GM23338 (cell line): ENCODE data around the gene CEACAM7. TPM values are rescaled to one million over a fixed set of nuclear protein-coding genes. Genes with fewer than 3 reads are reported as not detected.

Experiments used
- ATAC-seq: fragments of 200-7000 bp; cut with Tn5 transposase; 3 replicates; pipeline ENCODE4 v1.9.1; 2020
- DNase-seq: peaks from one replicate; pipeline ENCODE4 v3.0.0-alpha.2; 2015; ENCODE audit warnings: low spot score
- H2AFZ ChIP-seq: fragments of 200-600 bp; sonication (generic); 2 replicates; pipeline ENCODE4 v1.8.0; 2016; ENCODE audit warnings: antibody characterized with exemption, mild to moderate bottlenecking, moderate library complexity
- H3F3A ChIP-seq: fragments of 200-600 bp; sonication (generic); replicated peaks from 2 replicates; pipeline ENCODE4 v1.8.0; 2017; ENCODE audit warnings: antibody characterized with exemption, mixed run types, low read depth
- H3K27ac ChIP-seq: fragments of 200-600 bp; sonication (generic); 2 replicates; pipeline ENCODE4 v1.6.1; 2016; ENCODE audit warnings: low read depth
- H3K27me3 ChIP-seq: fragments of 200-600 bp; sonication (generic); 2 replicates; pipeline ENCODE4 v1.8.0; 2016; ENCODE audit warnings: mild to moderate bottlenecking, mixed run types, moderate library complexity; ENCODE audit not compliant: insufficient read depth
- H3K36me3 ChIP-seq: fragments of 200-600 bp; sonication (generic); 2 replicates; pipeline ENCODE4 v1.8.0; 2016; ENCODE audit warnings: mild to moderate bottlenecking; ENCODE audit not compliant: insufficient read depth
- H3K4me1 ChIP-seq: fragments of 200-600 bp; sonication (generic); 2 replicates; pipeline ENCODE4 v1.8.0; 2016; ENCODE audit warnings: mild to moderate bottlenecking, moderate library complexity; ENCODE audit not compliant: insufficient read depth
- H3K4me2 ChIP-seq: fragments of 200-600 bp; sonication (generic); 2 replicates; pipeline ENCODE4 v1.7.1; 2017; ENCODE audit warnings: mixed run types
- H3K4me3 ChIP-seq: fragments of 200-600 bp; sonication (generic); 2 replicates; pipeline ENCODE4 v1.6.1; 2016; ENCODE audit warnings: mixed run types
- H3K79me2 ChIP-seq: fragments of 200-600 bp; sonication (generic); replicated peaks from 2 replicates; pipeline ENCODE4 v1.8.0; 2017; ENCODE audit warnings: mild to moderate bottlenecking; ENCODE audit not compliant: insufficient read depth
- H3K9me2 ChIP-seq: fragments of 200-600 bp; sonication (generic); 2 replicates; pipeline ENCODE4 v1.8.0; 2017; ENCODE audit not compliant: insufficient read depth
- H4K20me1 ChIP-seq: fragments of 200-600 bp; sonication (generic); replicated peaks from 2 replicates; pipeline ENCODE4 v1.8.0; 2017; ENCODE audit warnings: mild to moderate bottlenecking; ENCODE audit not compliant: insufficient read depth
- H3K27ac Mint-ChIP-seq: 2 replicates; pipeline ENCODE4 v1.8.0; 2020; ENCODE audit warnings: inconsistent platforms, mild to moderate bottlenecking, moderate library complexity, mixed read lengths
- H3K27me3 Mint-ChIP-seq: 3 replicates; pipeline ENCODE4 v1.8.0; 2022; ENCODE audit warnings: low read depth, mild to moderate bottlenecking, moderate library complexity, mixed read lengths, inconsistent platforms; ENCODE audit not compliant: insufficient read depth, poor library complexity
- H3K36me3 Mint-ChIP-seq: 3 replicates; pipeline ENCODE4 v1.8.0; 2021; ENCODE audit warnings: low read depth, mild to moderate bottlenecking, inconsistent platforms, moderate library complexity, mixed read lengths
- H3K4me1 Mint-ChIP-seq: 3 replicates; pipeline ENCODE4 v1.8.0; 2020; ENCODE audit warnings: mild to moderate bottlenecking, inconsistent platforms, mixed read lengths
- H3K4me3 Mint-ChIP-seq: 3 replicates; pipeline ENCODE4 v1.8.0; 2021; ENCODE audit warnings: moderate library complexity, mild to moderate bottlenecking, inconsistent platforms, mixed read lengths
- H3K9me3 Mint-ChIP-seq: 3 replicates; pipeline ENCODE4 v1.8.0; 2020; ENCODE audit warnings: moderate library complexity, mild to moderate bottlenecking, inconsistent platforms, mixed read lengths
- CREB1 ChIP-seq: fragments of 250-450 bp; sonication (Bioruptor Pico); IDR thresholded peaks from 2 replicates; pipeline ENCODE4 v1.5.0; 2020; ENCODE audit warnings: low read depth, mild to moderate bottlenecking, moderate library complexity
- EZH2phosphoT487 ChIP-seq: fragments of 200-600 bp; sonication (generic); IDR thresholded peaks from one replicate; pipeline ENCODE4 v1.8.1; 2018; ENCODE audit warnings: antibody characterized with exemption; ENCODE audit not compliant: unreplicated experiment
- NANOG ChIP-seq: IDR thresholded peaks from 2 replicates; pipeline ENCODE4 v1.6.1; 2016; ENCODE audit warnings: antibody characterized with exemption, borderline replicate concordance
- POLR2AphosphoS5 ChIP-seq: IDR thresholded peaks from 2 replicates; pipeline ENCODE4 v1.6.1; 2016; ENCODE audit warnings: antibody characterized with exemption, low read depth
- ZNF114 ChIP-seq: fragments of 250-450 bp; sonication (Bioruptor Pico); IDR thresholded peaks from 2 replicates; pipeline ENCODE4 v1.5.0; 2020; ENCODE audit warnings: mild to moderate bottlenecking, moderate library complexity
- ZNF331 ChIP-seq: fragments of 250-450 bp; sonication (Bioruptor Pico); IDR thresholded peaks from 2 replicates; pipeline ENCODE4 v1.5.0; 2020; ENCODE audit warnings: low read depth, mild to moderate bottlenecking, moderate library complexity
- polyA plus RNA-seq: library from polyadenylated mRNA; unstranded; fragments of >200 nt; fragmentation: Nextera tagmentation; extraction: Ambion mirVana; gene quantifications from 2 replicates; pipeline ENCODE4 v1.2.1, GENCODE V29; 2016
- total RNA-seq: library from RNA; depleted of rRNA; stranded (reverse); fragments of >200 nt; shearing (Covaris generic); gene quantifications from 2 replicates; pipeline ENCODE4 v1.2.3, GENCODE V29; 2014
- TF ChIP-seq, protein P1 (sequence below), 2 experiments: fragments of 200-600 bp in 1 of 2; sonication (generic) in 1 of 2; conservative IDR thresholded peaks; 2 replicates each; pipeline versions ENCODE4 v1.5.1 to v1.6.1; 2016 to 2017; ENCODE audit warnings: antibody characterized with exemption in 2 of 2, low read depth in 2 of 2, mild to moderate bottlenecking in 2 of 2, moderate library complexity in 1 of 2
- TF ChIP-seq, protein P2 (sequence below): IDR thresholded peaks from 2 replicates; pipeline ENCODE4 v1.6.1; 2016; ENCODE audit warnings: antibody characterized with exemption
- TF ChIP-seq, protein P3 (sequence below): IDR thresholded peaks from one replicate; pipeline ENCODE4 v1.6.1; 2018; ENCODE audit warnings: antibody characterized with exemption; ENCODE audit not compliant: unreplicated experiment

Gene CEACAM7
- total and polyA plus RNA-seq, 2 experiments from 2014 or later: 0.24 TPM; not detected in 1

DNA sequence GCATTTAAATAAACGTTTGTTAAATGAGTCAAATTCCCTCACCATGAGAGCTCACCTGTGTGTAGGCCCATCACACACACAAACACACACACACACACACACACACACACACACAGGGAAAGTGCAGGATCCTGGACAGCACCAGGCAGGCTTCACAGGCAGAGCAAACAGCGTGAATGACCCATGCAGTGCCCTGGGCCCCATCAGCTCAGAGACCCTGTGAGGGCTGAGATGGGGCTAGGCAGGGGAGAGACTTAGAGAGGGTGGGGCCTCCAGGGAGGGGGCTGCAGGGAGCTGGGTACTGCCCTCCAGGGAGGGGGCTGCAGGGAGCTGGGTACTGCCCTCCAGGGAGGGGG lies 11.9 kb upstream of the CEACAM7 start:
- Histone ChIP-seq H3K4me3 (no peak overlapping the region), H3K27me3 (no peaks in the 10 kb centered on the region), H3K79me2 (no peaks in the 10 kb centered on the region), H3K27ac (no peak overlapping the region), H3K36me3 (no peaks in the 10 kb centered on the region), H3K9me2 (no peaks in the 10 kb centered on the region), H3K4me2 (no peak overlapping the region), H3F3A (no peaks in the 10 kb centered on the region), H4K20me1 (peaks cover 4% of the 10 kb centered on the region; the same call in 1 of the 2 replicates), H3K4me1 (no peaks in the 10 kb centered on the region), H2AFZ (no peak overlapping the region)
- Mint-ChIP-seq H3K4me1 (no peaks in the 10 kb centered on the region; the same call in 2 of the 3 replicates), H3K27me3 (peaks cover 13% of the 10 kb centered on the region), H3K36me3 (no peaks in the 10 kb centered on the region), H3K27ac (no peak overlapping the region), H3K4me3 (no peak overlapping the region), H3K9me3 (no peaks in the 10 kb centered on the region)
- no peak for ATAC-seq
- no peak for DNase-seq
- TF ChIP-seq ZNF331 (CRISPR knock-in tag) (no peak), NANOG (no peak), CREB1 (no peak), POLR2AphosphoS5 (no peak), ZNF114 (no peak)
- TF ChIP-seq, protein P1, sequence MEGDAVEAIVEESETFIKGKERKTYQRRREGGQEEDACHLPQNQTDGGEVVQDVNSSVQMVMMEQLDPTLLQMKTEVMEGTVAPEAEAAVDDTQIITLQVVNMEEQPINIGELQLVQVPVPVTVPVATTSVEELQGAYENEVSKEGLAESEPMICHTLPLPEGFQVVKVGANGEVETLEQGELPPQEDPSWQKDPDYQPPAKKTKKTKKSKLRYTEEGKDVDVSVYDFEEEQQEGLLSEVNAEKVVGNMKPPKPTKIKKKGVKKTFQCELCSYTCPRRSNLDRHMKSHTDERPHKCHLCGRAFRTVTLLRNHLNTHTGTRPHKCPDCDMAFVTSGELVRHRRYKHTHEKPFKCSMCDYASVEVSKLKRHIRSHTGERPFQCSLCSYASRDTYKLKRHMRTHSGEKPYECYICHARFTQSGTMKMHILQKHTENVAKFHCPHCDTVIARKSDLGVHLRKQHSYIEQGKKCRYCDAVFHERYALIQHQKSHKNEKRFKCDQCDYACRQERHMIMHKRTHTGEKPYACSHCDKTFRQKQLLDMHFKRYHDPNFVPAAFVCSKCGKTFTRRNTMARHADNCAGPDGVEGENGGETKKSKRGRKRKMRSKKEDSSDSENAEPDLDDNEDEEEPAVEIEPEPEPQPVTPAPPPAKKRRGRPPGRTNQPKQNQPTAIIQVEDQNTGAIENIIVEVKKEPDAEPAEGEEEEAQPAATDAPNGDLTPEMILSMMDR (conservative IDR thresholded peaks at IDR 0.05; ENCODE audit: low read depth in 2 of 2): no peak
- TF ChIP-seq, protein P2, sequence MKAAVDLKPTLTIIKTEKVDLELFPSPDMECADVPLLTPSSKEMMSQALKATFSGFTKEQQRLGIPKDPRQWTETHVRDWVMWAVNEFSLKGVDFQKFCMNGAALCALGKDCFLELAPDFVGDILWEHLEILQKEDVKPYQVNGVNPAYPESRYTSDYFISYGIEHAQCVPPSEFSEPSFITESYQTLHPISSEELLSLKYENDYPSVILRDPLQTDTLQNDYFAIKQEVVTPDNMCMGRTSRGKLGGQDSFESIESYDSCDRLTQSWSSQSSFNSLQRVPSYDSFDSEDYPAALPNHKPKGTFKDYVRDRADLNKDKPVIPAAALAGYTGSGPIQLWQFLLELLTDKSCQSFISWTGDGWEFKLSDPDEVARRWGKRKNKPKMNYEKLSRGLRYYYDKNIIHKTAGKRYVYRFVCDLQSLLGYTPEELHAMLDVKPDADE: no peak
- TF ChIP-seq, protein P3, sequence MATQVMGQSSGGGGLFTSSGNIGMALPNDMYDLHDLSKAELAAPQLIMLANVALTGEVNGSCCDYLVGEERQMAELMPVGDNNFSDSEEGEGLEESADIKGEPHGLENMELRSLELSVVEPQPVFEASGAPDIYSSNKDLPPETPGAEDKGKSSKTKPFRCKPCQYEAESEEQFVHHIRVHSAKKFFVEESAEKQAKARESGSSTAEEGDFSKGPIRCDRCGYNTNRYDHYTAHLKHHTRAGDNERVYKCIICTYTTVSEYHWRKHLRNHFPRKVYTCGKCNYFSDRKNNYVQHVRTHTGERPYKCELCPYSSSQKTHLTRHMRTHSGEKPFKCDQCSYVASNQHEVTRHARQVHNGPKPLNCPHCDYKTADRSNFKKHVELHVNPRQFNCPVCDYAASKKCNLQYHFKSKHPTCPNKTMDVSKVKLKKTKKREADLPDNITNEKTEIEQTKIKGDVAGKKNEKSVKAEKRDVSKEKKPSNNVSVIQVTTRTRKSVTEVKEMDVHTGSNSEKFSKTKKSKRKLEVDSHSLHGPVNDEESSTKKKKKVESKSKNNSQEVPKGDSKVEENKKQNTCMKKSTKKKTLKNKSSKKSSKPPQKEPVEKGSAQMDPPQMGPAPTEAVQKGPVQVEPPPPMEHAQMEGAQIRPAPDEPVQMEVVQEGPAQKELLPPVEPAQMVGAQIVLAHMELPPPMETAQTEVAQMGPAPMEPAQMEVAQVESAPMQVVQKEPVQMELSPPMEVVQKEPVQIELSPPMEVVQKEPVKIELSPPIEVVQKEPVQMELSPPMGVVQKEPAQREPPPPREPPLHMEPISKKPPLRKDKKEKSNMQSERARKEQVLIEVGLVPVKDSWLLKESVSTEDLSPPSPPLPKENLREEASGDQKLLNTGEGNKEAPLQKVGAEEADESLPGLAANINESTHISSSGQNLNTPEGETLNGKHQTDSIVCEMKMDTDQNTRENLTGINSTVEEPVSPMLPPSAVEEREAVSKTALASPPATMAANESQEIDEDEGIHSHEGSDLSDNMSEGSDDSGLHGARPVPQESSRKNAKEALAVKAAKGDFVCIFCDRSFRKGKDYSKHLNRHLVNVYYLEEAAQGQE: no peak

DNA sequence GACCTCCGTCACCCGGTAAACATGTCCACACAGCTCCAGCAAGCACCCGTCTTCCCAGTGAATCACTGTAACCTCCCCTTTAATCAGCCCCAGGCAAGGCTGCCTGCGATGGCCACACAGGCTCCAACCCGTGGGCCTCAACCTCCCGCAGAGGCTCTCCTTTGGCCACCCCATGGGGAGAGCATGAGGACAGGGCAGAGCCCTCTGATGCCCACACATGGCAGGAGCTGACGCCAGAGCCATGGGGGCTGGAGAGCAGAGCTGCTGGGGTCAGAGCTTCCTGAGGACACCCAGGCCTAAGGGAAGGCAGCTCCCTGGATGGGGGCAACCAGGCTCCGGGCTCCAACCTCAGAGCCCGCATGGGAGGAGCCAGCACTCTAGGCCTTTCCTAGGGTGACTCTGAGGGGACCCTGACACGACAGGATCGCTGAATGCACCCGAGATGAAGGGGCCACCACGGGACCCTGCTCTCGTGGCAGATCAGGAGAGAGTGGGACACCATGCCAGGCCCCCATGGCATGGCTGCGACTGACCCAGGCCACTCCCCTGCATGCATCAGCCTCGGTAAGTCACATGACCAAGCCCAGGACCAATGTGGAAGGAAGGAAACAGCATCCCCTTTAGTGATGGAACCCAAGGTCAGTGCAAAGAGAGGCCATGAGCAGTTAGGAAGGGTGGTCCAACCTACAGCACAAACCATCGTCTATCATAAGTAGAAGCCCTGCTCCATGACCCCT lies 11.3 kb upstream of the CEACAM7 start:
- no peak overlapping the region for H3K4me3 ChIP-seq
- H3K36me3 ChIP-seq: no peaks in the 10 kb centered on the region
- no peaks in the 10 kb centered on the region for H3K79me2 ChIP-seq
- H3F3A ChIP-seq: no peaks in the 10 kb centered on the region
- H4K20me1 ChIP-seq: peaks cover 4% of the 10 kb centered on the region; the same call in 1 of the 2 replicates
- H3K4me1 ChIP-seq: no peaks in the 10 kb centered on the region
- H3K27me3 Mint-ChIP-seq: peaks cover 13% of the 10 kb centered on the region
- no peak overlapping the region for H3K27ac Mint-ChIP-seq
- H3K36me3 Mint-ChIP-seq: no peaks in the 10 kb centered on the region
- no peaks in the 10 kb centered on the region for H3K27me3 ChIP-seq
- DNase-seq: no peak
- H3K4me3 Mint-ChIP-seq: no peak overlapping the region
- ATAC-seq: no peak
- no peaks in the 10 kb centered on the region; the same call in 2 of the 3 replicates for H3K4me1 Mint-ChIP-seq
- no peaks in the 10 kb centered on the region for H3K9me3 Mint-ChIP-seq
- no peak overlapping the region for H3K4me2 ChIP-seq
- no peak overlapping the region for H2AFZ ChIP-seq
- H3K9me2 ChIP-seq: no peaks in the 10 kb centered on the region
- no peak overlapping the region for H3K27ac ChIP-seq
- TF ChIP-seq EZH2phosphoT487: no peak
- TF ChIP-seq ZNF331 (CRISPR knock-in tag): no peak
- TF ChIP-seq, protein P1 (conservative IDR thresholded peaks at IDR 0.05; ENCODE audit: low read depth in 2 of 2): no peak
- TF ChIP-seq, protein P3: no peak
- TF ChIP-seq POLR2AphosphoS5: no peak
- TF ChIP-seq ZNF114: no peak
